GM23338 (cell line): Measurements from ENCODE around the gene PXT1. TPM values are rescaled to one million over a fixed set of nuclear protein-coding genes. Genes with fewer than 3 reads are reported as not detected.
"Not testable (repeated sequence)": the region's sequence is repeated elsewhere in the genome, so short reads cannot be mapped to it uniquely, and the experiment has no call there.

Experiments
- ATAC-seq: fragments of 200-7000 bp; cut with Tn5 transposase; 3 replicates; pipeline ENCODE4 v1.9.1; 2020
- DNase-seq: peaks from one replicate; pipeline ENCODE4 v3.0.0-alpha.2; 2015; ENCODE audit warnings: low spot score
- H2AFZ ChIP-seq: fragments of 200-600 bp; sonication (generic); 2 replicates; pipeline ENCODE4 v1.8.0; 2016; ENCODE audit warnings: antibody characterized with exemption, mild to moderate bottlenecking, moderate library complexity
- H3F3A ChIP-seq: fragments of 200-600 bp; sonication (generic); replicated peaks from 2 replicates; pipeline ENCODE4 v1.8.0; 2017; ENCODE audit warnings: antibody characterized with exemption, mixed run types, low read depth
- H3K27ac ChIP-seq: fragments of 200-600 bp; sonication (generic); 2 replicates; pipeline ENCODE4 v1.6.1; 2016; ENCODE audit warnings: low read depth
- H3K27me3 ChIP-seq: fragments of 200-600 bp; sonication (generic); 2 replicates; pipeline ENCODE4 v1.8.0; 2016; ENCODE audit warnings: mild to moderate bottlenecking, mixed run types, moderate library complexity; ENCODE audit not compliant: insufficient read depth
- H3K36me3 ChIP-seq: fragments of 200-600 bp; sonication (generic); 2 replicates; pipeline ENCODE4 v1.8.0; 2016; ENCODE audit warnings: mild to moderate bottlenecking; ENCODE audit not compliant: insufficient read depth
- H3K4me1 ChIP-seq: fragments of 200-600 bp; sonication (generic); 2 replicates; pipeline ENCODE4 v1.8.0; 2016; ENCODE audit warnings: mild to moderate bottlenecking, moderate library complexity; ENCODE audit not compliant: insufficient read depth
- H3K4me2 ChIP-seq: fragments of 200-600 bp; sonication (generic); 2 replicates; pipeline ENCODE4 v1.7.1; 2017; ENCODE audit warnings: mixed run types
- H3K4me3 ChIP-seq: fragments of 200-600 bp; sonication (generic); 2 replicates; pipeline ENCODE4 v1.6.1; 2016; ENCODE audit warnings: mixed run types
- H3K79me2 ChIP-seq: fragments of 200-600 bp; sonication (generic); replicated peaks from 2 replicates; pipeline ENCODE4 v1.8.0; 2017; ENCODE audit warnings: mild to moderate bottlenecking; ENCODE audit not compliant: insufficient read depth
- H3K9me2 ChIP-seq: fragments of 200-600 bp; sonication (generic); 2 replicates; pipeline ENCODE4 v1.8.0; 2017; ENCODE audit not compliant: insufficient read depth
- H4K20me1 ChIP-seq: fragments of 200-600 bp; sonication (generic); replicated peaks from 2 replicates; pipeline ENCODE4 v1.8.0; 2017; ENCODE audit warnings: mild to moderate bottlenecking; ENCODE audit not compliant: insufficient read depth
- H3K27ac Mint-ChIP-seq: 2 replicates; pipeline ENCODE4 v1.8.0; 2020; ENCODE audit warnings: inconsistent platforms, mild to moderate bottlenecking, moderate library complexity, mixed read lengths
- H3K27me3 Mint-ChIP-seq: 3 replicates; pipeline ENCODE4 v1.8.0; 2022; ENCODE audit warnings: low read depth, mild to moderate bottlenecking, moderate library complexity, mixed read lengths, inconsistent platforms; ENCODE audit not compliant: insufficient read depth, poor library complexity
- H3K36me3 Mint-ChIP-seq: 3 replicates; pipeline ENCODE4 v1.8.0; 2021; ENCODE audit warnings: low read depth, mild to moderate bottlenecking, inconsistent platforms, moderate library complexity, mixed read lengths
- H3K4me1 Mint-ChIP-seq: 3 replicates; pipeline ENCODE4 v1.8.0; 2020; ENCODE audit warnings: mild to moderate bottlenecking, inconsistent platforms, mixed read lengths
- H3K4me3 Mint-ChIP-seq: 3 replicates; pipeline ENCODE4 v1.8.0; 2021; ENCODE audit warnings: moderate library complexity, mild to moderate bottlenecking, inconsistent platforms, mixed read lengths
- H3K9me3 Mint-ChIP-seq: 3 replicates; pipeline ENCODE4 v1.8.0; 2020; ENCODE audit warnings: moderate library complexity, mild to moderate bottlenecking, inconsistent platforms, mixed read lengths
- ZNF462 ChIP-seq: fragments of 250-450 bp; sonication (Bioruptor Pico); IDR thresholded peaks from 2 replicates; pipeline ENCODE4 v1.5.0; 2020; ENCODE audit warnings: mild to moderate bottlenecking, moderate library complexity
- polyA plus RNA-seq: library from polyadenylated mRNA; unstranded; fragments of >200 nt; fragmentation: Nextera tagmentation; extraction: Ambion mirVana; gene quantifications from 2 replicates; pipeline ENCODE4 v1.2.1, GENCODE V29; 2016
- total RNA-seq: library from RNA; depleted of rRNA; stranded (reverse); fragments of >200 nt; shearing (Covaris generic); gene quantifications from 2 replicates; pipeline ENCODE4 v1.2.3, GENCODE V29; 2014

The PXT1 gene
- total and polyA plus RNA-seq, 2 experiments from 2014 or later = 0.14 TPM; not detected in 1

GRCh38 chr6:36455486-36456027 lies 12.9 kb upstream of the PXT1 start (continued):
- TF ChIP-seq ZNF462 = no peak

GRCh38 chr6:36452897-36453296 lies 10.2 kb upstream of the PXT1 start:
- not testable (repeated sequence) for H3K4me2 ChIP-seq, ATAC-seq, H3K9me3 Mint-ChIP-seq, H3K27me3 ChIP-seq, DNase-seq, H3K4me1 Mint-ChIP-seq, H3K27ac ChIP-seq, H3F3A ChIP-seq, H3K27me3 Mint-ChIP-seq, H2AFZ ChIP-seq, H3K4me3 ChIP-seq, H3K27ac Mint-ChIP-seq, H3K9me2 ChIP-seq, H3K4me3 Mint-ChIP-seq, H3K4me1 ChIP-seq, H3K36me3 ChIP-seq
- Histone ChIP-seq H4K20me1 (peaks cover 17% of the 10 kb centered on the region), H3K79me2 (peaks cover 100% of the 10 kb centered on the region)
- peaks cover 27% of the 10 kb centered on the region for H3K36me3 Mint-ChIP-seq

GRCh38 chr6:36449173-36449572 lies 6.5 kb upstream of the PXT1 start:
- H3K27me3 ChIP-seq, ATAC-seq, H2AFZ ChIP-seq, H3K4me3 Mint-ChIP-seq, H3K9me3 Mint-ChIP-seq, H3K27ac ChIP-seq, H3K4me2 ChIP-seq, H3K27me3 Mint-ChIP-seq, DNase-seq, H3K36me3 ChIP-seq, H3K4me1 ChIP-seq, H3F3A ChIP-seq, H3K4me1 Mint-ChIP-seq, H3K27ac Mint-ChIP-seq, H3K9me2 ChIP-seq, H3K4me3 ChIP-seq: not testable (repeated sequence)
- peaks cover 20% of the 10 kb centered on the region for H4K20me1 ChIP-seq
- peaks cover 100% of the 10 kb centered on the region for H3K79me2 ChIP-seq
- peaks cover 30% of the 10 kb centered on the region for H3K36me3 Mint-ChIP-seq
